Neural cell (in vitro differentiated cells): ENCODE data around the gene AGBL4. TPM values are rescaled to one million over a fixed set of nuclear protein-coding genes. Genes with fewer than 3 reads are reported as not detected.

ENCODE experiments used
- H2AFZ ChIP-seq: fragments of 200-600, 300-800 bp; sonication (generic), shearing (Covaris generic); 2 replicates; pipeline ENCODE4 v1.6.0; 2014; ENCODE audit warnings: low read depth, mild to moderate bottlenecking, antibody characterized with exemption, low read length, moderate library complexity
- H3F3A ChIP-seq: fragments of 200-600 bp; shearing (Covaris generic); 2 replicates; pipeline ENCODE4 v1.6.1; 2016; ENCODE audit warnings: mild to moderate bottlenecking, moderate library complexity, mixed read lengths, antibody characterized with exemption, low read length; ENCODE audit not compliant: insufficient read depth, poor library complexity, severe bottlenecking
- H3K27ac ChIP-seq: fragments of 200-600, 300-800 bp; sonication (generic), shearing (Covaris generic); 2 replicates; pipeline ENCODE4 v1.5.1; 2014; ENCODE audit warnings: mild to moderate bottlenecking, low read length, moderate library complexity
- H3K27me3 ChIP-seq: fragments of 300-800, 200-600 bp; sonication (generic), shearing (Covaris generic); 2 replicates; pipeline ENCODE4 v1.6.0; 2014; ENCODE audit warnings: mild to moderate bottlenecking, low read depth, low read length, moderate library complexity; ENCODE audit not compliant: insufficient read depth
- H3K36me3 ChIP-seq: fragments of 300-800, 200-600 bp; sonication (generic), shearing (Covaris generic); 2 replicates; pipeline ENCODE4 v1.5.1; 2014; ENCODE audit warnings: mild to moderate bottlenecking, antibody characterized with exemption, low read length, moderate library complexity; ENCODE audit not compliant: insufficient read depth
- H3K4me2 ChIP-seq: fragments of 300-800, 200-600 bp; sonication (generic), shearing (Covaris generic); 2 replicates; pipeline ENCODE4 v1.6.0; 2014; ENCODE audit warnings: mild to moderate bottlenecking, low read length
- H3K4me3 ChIP-seq: fragments of 300-800, 200-600 bp; sonication (generic), shearing (Covaris generic); 2 replicates; pipeline ENCODE4 v1.5.1; 2014; ENCODE audit warnings: mild to moderate bottlenecking, low read length, moderate library complexity
- H3K79me2 ChIP-seq: fragments of 200-600 bp; shearing (Covaris generic); replicated peaks from 2 replicates; pipeline ENCODE4 v1.6.0; 2014; ENCODE audit warnings: mild to moderate bottlenecking, low read length, moderate library complexity; ENCODE audit not compliant: insufficient read depth
- H3K9ac ChIP-seq: fragments of 300-800, 200-600 bp; sonication (generic), shearing (Covaris generic); 2 replicates; pipeline ENCODE4 v1.6.1; 2016; ENCODE audit warnings: mild to moderate bottlenecking, low read length, mixed read lengths
- H3K9me2 ChIP-seq: fragments of 200-600 bp; shearing (Covaris generic); 2 replicates; pipeline ENCODE4 v1.6.1; 2016; ENCODE audit warnings: mild to moderate bottlenecking, low read length, mixed read lengths; ENCODE audit not compliant: insufficient read depth
- H3K9me3 ChIP-seq: fragments of 200-600, 300-800 bp; sonication (generic), shearing (Covaris generic); 2 replicates; pipeline ENCODE4 v1.6.1; 2016; ENCODE audit warnings: mild to moderate bottlenecking, mixed run types, low read length, moderate library complexity, mixed read lengths
- H4K20me1 ChIP-seq: fragments of 200-600 bp; shearing (Covaris generic); 2 replicates; pipeline ENCODE4 v1.6.1; 2016; ENCODE audit warnings: mild to moderate bottlenecking, mixed run types; ENCODE audit not compliant: insufficient read depth
- CTCF ChIP-seq: fragments of 450-650 bp; IDR thresholded peaks from 2 replicates; pipeline ENCODE4 v1.5.1; 2014; ENCODE audit warnings: antibody characterized with exemption, mild to moderate bottlenecking, moderate library complexity; ENCODE audit not compliant: poor library complexity, severe bottlenecking
- EP300 ChIP-seq: fragments of 450-650 bp; conservative IDR thresholded peaks from 2 replicates; pipeline ENCODE4 v1.6.1; 2014; ENCODE audit warnings: antibody characterized with exemption, mild to moderate bottlenecking, moderate library complexity; ENCODE audit not compliant: poor library complexity, severe bottlenecking
- EZH2 ChIP-seq: fragments of 200-600, 300-800 bp; shearing (Covaris generic), sonication (generic); IDR thresholded peaks from 2 replicates; pipeline ENCODE4 v1.6.1; 2014; ENCODE audit warnings: antibody characterized with exemption, low read length, borderline replicate concordance, mild to moderate bottlenecking; ENCODE audit not compliant: insufficient read depth, poor library complexity, severe bottlenecking
- MXI1 ChIP-seq: fragments of 450-650 bp; conservative IDR thresholded peaks from 2 replicates; pipeline ENCODE4 v1.6.1; 2014; ENCODE audit warnings: antibody characterized with exemption, mild to moderate bottlenecking; ENCODE audit not compliant: poor library complexity, severe bottlenecking
- POLR2AphosphoS5 ChIP-seq: IDR thresholded peaks from 2 replicates; pipeline ENCODE4 v1.6.1; 2012
- RAD21 ChIP-seq: fragments of 450-650 bp; conservative IDR thresholded peaks from 2 replicates; pipeline ENCODE4 v1.6.1; 2014; ENCODE audit warnings: antibody characterized with exemption, mild to moderate bottlenecking, moderate library complexity
- REST ChIP-seq: IDR thresholded peaks from 2 replicates; pipeline ENCODE4 v1.6.1; 2012; ENCODE audit warnings: borderline replicate concordance
- SMC3 ChIP-seq: fragments of 450-650 bp; conservative IDR thresholded peaks from 2 replicates; pipeline ENCODE4 v1.6.1; 2014; ENCODE audit warnings: antibody characterized with exemption, mild to moderate bottlenecking, moderate library complexity; ENCODE audit not compliant: poor library complexity
- TAF1 ChIP-seq: IDR thresholded peaks from 2 replicates; pipeline ENCODE4 v1.6.1; 2012; ENCODE audit warnings: low read depth
- polyA plus RNA-seq: library from polyadenylated mRNA; depleted of rRNA; stranded (reverse); fragments of >200 nt; gene quantifications from 2 replicates; pipeline ENCODE4 v1.2.3, GENCODE V29; 2014

The AGBL4 gene
- polyA plus RNA-seq, 1 donor from 2014 or later, result 1.3 TPM

GRCh38 chr1:49408346-49408745 is 615.4 kb downstream of the AGBL4 start:
- Histone ChIP-seq H3K9me2 (no peaks in the 10 kb centered on the region), H3K27ac (no peak overlapping the region), H3K9me3 (peaks cover 4% of the 10 kb centered on the region), H3K36me3 (no peaks in the 10 kb centered on the region), H3F3A (no peaks in the 10 kb centered on the region), H3K27me3 (no peaks in the 10 kb centered on the region), H3K79me2 (no peaks in the 10 kb centered on the region), H3K4me2 (no peak overlapping the region), H3K9ac (no peak overlapping the region), H4K20me1 (no peaks in the 10 kb centered on the region), H3K4me3 (no peak overlapping the region), H2AFZ (no peak overlapping the region)
- TF ChIP-seq POLR2AphosphoS5 (no peak), EP300 (no peak), TAF1 (no peak), MXI1 (no peak), CTCF (no peak), REST (no peak), EZH2 (no peak), SMC3 (no peak), RAD21 (no peak)

- H3K9me3 ChIP-seq, result no peaks in the 10 kb centered on the region
- H3K27me3 ChIP-seq, result no peaks in the 10 kb centered on the region
- H3K36me3 ChIP-seq, result no peaks in the 10 kb centered on the region
- TF ChIP-seq REST (no peak), POLR2AphosphoS5 (no peak), SMC3 (no peak), RAD21 (no peak), TAF1 (no peak), EP300 (no peak), CTCF (no peak), MXI1 (no peak), EZH2 (no peak)
- H3K9ac ChIP-seq, result no peak overlapping the region
- no peak overlapping the region for H3K27ac ChIP-seq
- no peaks in the 10 kb centered on the region for H4K20me1 ChIP-seq
- H3K4me2 ChIP-seq, result no peak overlapping the region
- no peaks in the 10 kb centered on the region for H3K9me2 ChIP-seq
- H3F3A ChIP-seq, result no peaks in the 10 kb centered on the region
- H3K79me2 ChIP-seq, result no peaks in the 10 kb centered on the region
- H2AFZ ChIP-seq, result no peak overlapping the region
- no peak overlapping the region for H3K4me3 ChIP-seq
These were observed 626.7 kb downstream of the AGBL4 start for GRCh38 chr1:49397086-49397485.
